Upper lobe of left lung (tissue), 4 donors: Measurements from ENCODE around the gene EZH2.

ENCODE experiments used
- CTCF ChIP-seq, 6 experiments: fragments of 450-650 bp in 4 of 6; fragments of 200-600 bp in 2 of 6; sonication (generic) in 2 of 6; IDR thresholded peaks; one replicate each; pipeline ENCODE4 v1.5.1; 2016 to 2019; ENCODE audit warnings: antibody characterized with exemption in 6 of 6
- POLR2AphosphoS5 ChIP-seq, 2 donors: sonication (generic); formaldehyde crosslinking; IDR thresholded peaks; one replicate each; pipeline ENCODE4 v1.5.1; 2017; ENCODE audit warnings: antibody characterized with exemption in 2 of 2

- TF ChIP-seq CTCF (IDR thresholded peaks at IDR 0.05) (no peak), POLR2AphosphoS5 (IDR thresholded peaks at IDR 0.05) (no peak)
Measured at GRCh38 chr7:148821422-148821821, 62.7 kb downstream of the EZH2 start.
